GM23338 (cell line): ENCODE measurements around the gene ABL2. TPM values are rescaled to one million over a fixed set of nuclear protein-coding genes. Genes with fewer than 3 reads are reported as not detected.

ENCODE experiments used
- ATAC-seq: fragments of 200-7000 bp; cut with Tn5 transposase; 3 replicates; pipeline ENCODE4 v1.9.1; 2020
- DNase-seq: peaks from one replicate; pipeline ENCODE4 v3.0.0-alpha.2; 2015; ENCODE audit warnings: low spot score
- H2AFZ ChIP-seq: fragments of 200-600 bp; sonication (generic); 2 replicates; pipeline ENCODE4 v1.8.0; 2016; ENCODE audit warnings: antibody characterized with exemption, mild to moderate bottlenecking, moderate library complexity
- H3F3A ChIP-seq: fragments of 200-600 bp; sonication (generic); replicated peaks from 2 replicates; pipeline ENCODE4 v1.8.0; 2017; ENCODE audit warnings: antibody characterized with exemption, mixed run types, low read depth
- H3K27ac ChIP-seq: fragments of 200-600 bp; sonication (generic); 2 replicates; pipeline ENCODE4 v1.6.1; 2016; ENCODE audit warnings: low read depth
- H3K27me3 ChIP-seq: fragments of 200-600 bp; sonication (generic); 2 replicates; pipeline ENCODE4 v1.8.0; 2016; ENCODE audit warnings: mild to moderate bottlenecking, mixed run types, moderate library complexity; ENCODE audit not compliant: insufficient read depth
- H3K36me3 ChIP-seq: fragments of 200-600 bp; sonication (generic); 2 replicates; pipeline ENCODE4 v1.8.0; 2016; ENCODE audit warnings: mild to moderate bottlenecking; ENCODE audit not compliant: insufficient read depth
- H3K4me1 ChIP-seq: fragments of 200-600 bp; sonication (generic); 2 replicates; pipeline ENCODE4 v1.8.0; 2016; ENCODE audit warnings: mild to moderate bottlenecking, moderate library complexity; ENCODE audit not compliant: insufficient read depth
- H3K4me2 ChIP-seq: fragments of 200-600 bp; sonication (generic); 2 replicates; pipeline ENCODE4 v1.7.1; 2017; ENCODE audit warnings: mixed run types
- H3K4me3 ChIP-seq: fragments of 200-600 bp; sonication (generic); 2 replicates; pipeline ENCODE4 v1.6.1; 2016; ENCODE audit warnings: mixed run types
- H3K79me2 ChIP-seq: fragments of 200-600 bp; sonication (generic); replicated peaks from 2 replicates; pipeline ENCODE4 v1.8.0; 2017; ENCODE audit warnings: mild to moderate bottlenecking; ENCODE audit not compliant: insufficient read depth
- H3K9me2 ChIP-seq: fragments of 200-600 bp; sonication (generic); 2 replicates; pipeline ENCODE4 v1.8.0; 2017; ENCODE audit not compliant: insufficient read depth
- H4K20me1 ChIP-seq: fragments of 200-600 bp; sonication (generic); replicated peaks from 2 replicates; pipeline ENCODE4 v1.8.0; 2017; ENCODE audit warnings: mild to moderate bottlenecking; ENCODE audit not compliant: insufficient read depth
- H3K27ac Mint-ChIP-seq: 2 replicates; pipeline ENCODE4 v1.8.0; 2020; ENCODE audit warnings: inconsistent platforms, mild to moderate bottlenecking, moderate library complexity, mixed read lengths
- H3K27me3 Mint-ChIP-seq: 3 replicates; pipeline ENCODE4 v1.8.0; 2022; ENCODE audit warnings: low read depth, mild to moderate bottlenecking, moderate library complexity, mixed read lengths, inconsistent platforms; ENCODE audit not compliant: insufficient read depth, poor library complexity
- H3K36me3 Mint-ChIP-seq: 3 replicates; pipeline ENCODE4 v1.8.0; 2021; ENCODE audit warnings: low read depth, mild to moderate bottlenecking, inconsistent platforms, moderate library complexity, mixed read lengths
- H3K4me1 Mint-ChIP-seq: 3 replicates; pipeline ENCODE4 v1.8.0; 2020; ENCODE audit warnings: mild to moderate bottlenecking, inconsistent platforms, mixed read lengths
- H3K4me3 Mint-ChIP-seq: 3 replicates; pipeline ENCODE4 v1.8.0; 2021; ENCODE audit warnings: moderate library complexity, mild to moderate bottlenecking, inconsistent platforms, mixed read lengths
- H3K9me3 Mint-ChIP-seq: 3 replicates; pipeline ENCODE4 v1.8.0; 2020; ENCODE audit warnings: moderate library complexity, mild to moderate bottlenecking, inconsistent platforms, mixed read lengths
- CREB1 ChIP-seq: fragments of 250-450 bp; sonication (Bioruptor Pico); IDR thresholded peaks from 2 replicates; pipeline ENCODE4 v1.5.0; 2020; ENCODE audit warnings: low read depth, mild to moderate bottlenecking, moderate library complexity
- EZH2phosphoT487 ChIP-seq: fragments of 200-600 bp; sonication (generic); IDR thresholded peaks from one replicate; pipeline ENCODE4 v1.8.1; 2018; ENCODE audit warnings: antibody characterized with exemption; ENCODE audit not compliant: unreplicated experiment
- JUNB ChIP-seq: IDR thresholded peaks from one replicate; pipeline ENCODE4 v1.6.1; 2016; ENCODE audit warnings: antibody characterized with exemption; ENCODE audit not compliant: unreplicated experiment
- NANOG ChIP-seq: IDR thresholded peaks from 2 replicates; pipeline ENCODE4 v1.6.1; 2016; ENCODE audit warnings: antibody characterized with exemption, borderline replicate concordance
- POLR2AphosphoS5 ChIP-seq: IDR thresholded peaks from 2 replicates; pipeline ENCODE4 v1.6.1; 2016; ENCODE audit warnings: antibody characterized with exemption, low read depth
- STAT1 ChIP-seq: IDR thresholded peaks from one replicate; pipeline ENCODE4 v1.6.1; 2016; ENCODE audit warnings: antibody characterized with exemption; ENCODE audit not compliant: unreplicated experiment
- ZNF331 ChIP-seq: fragments of 250-450 bp; sonication (Bioruptor Pico); IDR thresholded peaks from 2 replicates; pipeline ENCODE4 v1.5.0; 2020; ENCODE audit warnings: low read depth, mild to moderate bottlenecking, moderate library complexity
- polyA plus RNA-seq: library from polyadenylated mRNA; unstranded; fragments of >200 nt; fragmentation: Nextera tagmentation; extraction: Ambion mirVana; gene quantifications from 2 replicates; pipeline ENCODE4 v1.2.1, GENCODE V29; 2016
- total RNA-seq: library from RNA; depleted of rRNA; stranded (reverse); fragments of >200 nt; shearing (Covaris generic); gene quantifications from 2 replicates; pipeline ENCODE4 v1.2.3, GENCODE V29; 2014
- TF ChIP-seq, protein P1 (sequence below), 2 experiments: fragments of 200-600 bp in 1 of 2; sonication (generic) in 1 of 2; conservative IDR thresholded peaks; 2 replicates each; pipeline versions ENCODE4 v1.5.1 to v1.6.1; 2016 to 2017; ENCODE audit warnings: antibody characterized with exemption in 2 of 2, low read depth in 2 of 2, mild to moderate bottlenecking in 2 of 2, moderate library complexity in 1 of 2
- TF ChIP-seq, protein P2 (sequence below): IDR thresholded peaks from 2 replicates; pipeline ENCODE4 v1.6.1; 2016; ENCODE audit warnings: antibody characterized with exemption
- TF ChIP-seq, protein P3 (sequence below): IDR thresholded peaks from one replicate; pipeline ENCODE4 v1.6.1; 2018; ENCODE audit warnings: antibody characterized with exemption; ENCODE audit not compliant: unreplicated experiment
- TF ChIP-seq, protein P4 (sequence below): fragments of 250-450 bp; sonication (Bioruptor Pico); IDR thresholded peaks from 2 replicates; pipeline ENCODE4 v1.5.0; 2020; ENCODE audit warnings: mild to moderate bottlenecking, moderate library complexity

ABL2 gene
- total and polyA plus RNA-seq, 2 experiments from 2014 or later, result 5.8 to 22.7 TPM

DNA sequence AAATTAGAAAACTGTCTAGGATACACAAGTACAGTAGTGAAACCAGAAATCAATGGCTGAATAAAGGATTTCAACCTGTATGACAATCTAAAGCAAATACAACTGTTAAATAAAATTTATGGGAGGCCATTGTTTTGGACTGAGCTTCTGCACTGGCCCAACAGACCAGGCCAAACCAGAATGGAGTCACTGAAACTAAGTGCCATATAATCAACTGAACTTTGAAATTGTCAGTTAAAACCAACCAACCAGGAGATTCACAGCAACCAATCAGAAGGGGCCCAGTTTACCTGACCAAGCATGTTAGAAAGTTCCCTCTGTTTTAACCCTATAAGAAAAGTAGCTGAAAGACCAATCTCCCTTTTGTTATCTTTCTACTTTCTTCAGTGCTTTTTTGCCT, 33.6 kb upstream of the ABL2 start:
- Histone ChIP-seq H3K27ac (no peak overlapping the region), H3K9me2 (no peaks in the 10 kb centered on the region), H3K4me1 (no peaks in the 10 kb centered on the region), H3K4me2 (no peak overlapping the region), H3K36me3 (no peaks in the 10 kb centered on the region), H3K27me3 (no peaks in the 10 kb centered on the region), H2AFZ (peak overlapping the region; percentile 64; the same call in 1 of the 2 replicates), H4K20me1 (no peaks in the 10 kb centered on the region), H3F3A (no peaks in the 10 kb centered on the region), H3K79me2 (no peaks in the 10 kb centered on the region), H3K4me3 (no peak overlapping the region)
- Mint-ChIP-seq H3K27me3 (no peaks in the 10 kb centered on the region), H3K4me1 (peaks cover 5% of the 10 kb centered on the region; the same call in 2 of the 3 replicates), H3K36me3 (no peaks in the 10 kb centered on the region), H3K9me3 (no peaks in the 10 kb centered on the region), H3K4me3 (no peak overlapping the region), H3K27ac (no peak overlapping the region)
- ATAC-seq (no peak), DNase-seq (no peak)
- TF ChIP-seq POLR2AphosphoS5 (no peak), JUNB (no peak), EZH2phosphoT487 (no peak), CREB1 (CRISPR knock-in tag) (no peak), NANOG (no peak), ZNF331 (no peak), STAT1 (no peak)
- TF ChIP-seq, protein P1, sequence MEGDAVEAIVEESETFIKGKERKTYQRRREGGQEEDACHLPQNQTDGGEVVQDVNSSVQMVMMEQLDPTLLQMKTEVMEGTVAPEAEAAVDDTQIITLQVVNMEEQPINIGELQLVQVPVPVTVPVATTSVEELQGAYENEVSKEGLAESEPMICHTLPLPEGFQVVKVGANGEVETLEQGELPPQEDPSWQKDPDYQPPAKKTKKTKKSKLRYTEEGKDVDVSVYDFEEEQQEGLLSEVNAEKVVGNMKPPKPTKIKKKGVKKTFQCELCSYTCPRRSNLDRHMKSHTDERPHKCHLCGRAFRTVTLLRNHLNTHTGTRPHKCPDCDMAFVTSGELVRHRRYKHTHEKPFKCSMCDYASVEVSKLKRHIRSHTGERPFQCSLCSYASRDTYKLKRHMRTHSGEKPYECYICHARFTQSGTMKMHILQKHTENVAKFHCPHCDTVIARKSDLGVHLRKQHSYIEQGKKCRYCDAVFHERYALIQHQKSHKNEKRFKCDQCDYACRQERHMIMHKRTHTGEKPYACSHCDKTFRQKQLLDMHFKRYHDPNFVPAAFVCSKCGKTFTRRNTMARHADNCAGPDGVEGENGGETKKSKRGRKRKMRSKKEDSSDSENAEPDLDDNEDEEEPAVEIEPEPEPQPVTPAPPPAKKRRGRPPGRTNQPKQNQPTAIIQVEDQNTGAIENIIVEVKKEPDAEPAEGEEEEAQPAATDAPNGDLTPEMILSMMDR (conservative IDR thresholded peaks at IDR 0.05; ENCODE audit: low read depth in 2 of 2), result no peak
- TF ChIP-seq, protein P2, sequence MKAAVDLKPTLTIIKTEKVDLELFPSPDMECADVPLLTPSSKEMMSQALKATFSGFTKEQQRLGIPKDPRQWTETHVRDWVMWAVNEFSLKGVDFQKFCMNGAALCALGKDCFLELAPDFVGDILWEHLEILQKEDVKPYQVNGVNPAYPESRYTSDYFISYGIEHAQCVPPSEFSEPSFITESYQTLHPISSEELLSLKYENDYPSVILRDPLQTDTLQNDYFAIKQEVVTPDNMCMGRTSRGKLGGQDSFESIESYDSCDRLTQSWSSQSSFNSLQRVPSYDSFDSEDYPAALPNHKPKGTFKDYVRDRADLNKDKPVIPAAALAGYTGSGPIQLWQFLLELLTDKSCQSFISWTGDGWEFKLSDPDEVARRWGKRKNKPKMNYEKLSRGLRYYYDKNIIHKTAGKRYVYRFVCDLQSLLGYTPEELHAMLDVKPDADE, result no peak
- TF ChIP-seq, protein P3, sequence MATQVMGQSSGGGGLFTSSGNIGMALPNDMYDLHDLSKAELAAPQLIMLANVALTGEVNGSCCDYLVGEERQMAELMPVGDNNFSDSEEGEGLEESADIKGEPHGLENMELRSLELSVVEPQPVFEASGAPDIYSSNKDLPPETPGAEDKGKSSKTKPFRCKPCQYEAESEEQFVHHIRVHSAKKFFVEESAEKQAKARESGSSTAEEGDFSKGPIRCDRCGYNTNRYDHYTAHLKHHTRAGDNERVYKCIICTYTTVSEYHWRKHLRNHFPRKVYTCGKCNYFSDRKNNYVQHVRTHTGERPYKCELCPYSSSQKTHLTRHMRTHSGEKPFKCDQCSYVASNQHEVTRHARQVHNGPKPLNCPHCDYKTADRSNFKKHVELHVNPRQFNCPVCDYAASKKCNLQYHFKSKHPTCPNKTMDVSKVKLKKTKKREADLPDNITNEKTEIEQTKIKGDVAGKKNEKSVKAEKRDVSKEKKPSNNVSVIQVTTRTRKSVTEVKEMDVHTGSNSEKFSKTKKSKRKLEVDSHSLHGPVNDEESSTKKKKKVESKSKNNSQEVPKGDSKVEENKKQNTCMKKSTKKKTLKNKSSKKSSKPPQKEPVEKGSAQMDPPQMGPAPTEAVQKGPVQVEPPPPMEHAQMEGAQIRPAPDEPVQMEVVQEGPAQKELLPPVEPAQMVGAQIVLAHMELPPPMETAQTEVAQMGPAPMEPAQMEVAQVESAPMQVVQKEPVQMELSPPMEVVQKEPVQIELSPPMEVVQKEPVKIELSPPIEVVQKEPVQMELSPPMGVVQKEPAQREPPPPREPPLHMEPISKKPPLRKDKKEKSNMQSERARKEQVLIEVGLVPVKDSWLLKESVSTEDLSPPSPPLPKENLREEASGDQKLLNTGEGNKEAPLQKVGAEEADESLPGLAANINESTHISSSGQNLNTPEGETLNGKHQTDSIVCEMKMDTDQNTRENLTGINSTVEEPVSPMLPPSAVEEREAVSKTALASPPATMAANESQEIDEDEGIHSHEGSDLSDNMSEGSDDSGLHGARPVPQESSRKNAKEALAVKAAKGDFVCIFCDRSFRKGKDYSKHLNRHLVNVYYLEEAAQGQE, result no peak
- TF ChIP-seq, protein P4, sequence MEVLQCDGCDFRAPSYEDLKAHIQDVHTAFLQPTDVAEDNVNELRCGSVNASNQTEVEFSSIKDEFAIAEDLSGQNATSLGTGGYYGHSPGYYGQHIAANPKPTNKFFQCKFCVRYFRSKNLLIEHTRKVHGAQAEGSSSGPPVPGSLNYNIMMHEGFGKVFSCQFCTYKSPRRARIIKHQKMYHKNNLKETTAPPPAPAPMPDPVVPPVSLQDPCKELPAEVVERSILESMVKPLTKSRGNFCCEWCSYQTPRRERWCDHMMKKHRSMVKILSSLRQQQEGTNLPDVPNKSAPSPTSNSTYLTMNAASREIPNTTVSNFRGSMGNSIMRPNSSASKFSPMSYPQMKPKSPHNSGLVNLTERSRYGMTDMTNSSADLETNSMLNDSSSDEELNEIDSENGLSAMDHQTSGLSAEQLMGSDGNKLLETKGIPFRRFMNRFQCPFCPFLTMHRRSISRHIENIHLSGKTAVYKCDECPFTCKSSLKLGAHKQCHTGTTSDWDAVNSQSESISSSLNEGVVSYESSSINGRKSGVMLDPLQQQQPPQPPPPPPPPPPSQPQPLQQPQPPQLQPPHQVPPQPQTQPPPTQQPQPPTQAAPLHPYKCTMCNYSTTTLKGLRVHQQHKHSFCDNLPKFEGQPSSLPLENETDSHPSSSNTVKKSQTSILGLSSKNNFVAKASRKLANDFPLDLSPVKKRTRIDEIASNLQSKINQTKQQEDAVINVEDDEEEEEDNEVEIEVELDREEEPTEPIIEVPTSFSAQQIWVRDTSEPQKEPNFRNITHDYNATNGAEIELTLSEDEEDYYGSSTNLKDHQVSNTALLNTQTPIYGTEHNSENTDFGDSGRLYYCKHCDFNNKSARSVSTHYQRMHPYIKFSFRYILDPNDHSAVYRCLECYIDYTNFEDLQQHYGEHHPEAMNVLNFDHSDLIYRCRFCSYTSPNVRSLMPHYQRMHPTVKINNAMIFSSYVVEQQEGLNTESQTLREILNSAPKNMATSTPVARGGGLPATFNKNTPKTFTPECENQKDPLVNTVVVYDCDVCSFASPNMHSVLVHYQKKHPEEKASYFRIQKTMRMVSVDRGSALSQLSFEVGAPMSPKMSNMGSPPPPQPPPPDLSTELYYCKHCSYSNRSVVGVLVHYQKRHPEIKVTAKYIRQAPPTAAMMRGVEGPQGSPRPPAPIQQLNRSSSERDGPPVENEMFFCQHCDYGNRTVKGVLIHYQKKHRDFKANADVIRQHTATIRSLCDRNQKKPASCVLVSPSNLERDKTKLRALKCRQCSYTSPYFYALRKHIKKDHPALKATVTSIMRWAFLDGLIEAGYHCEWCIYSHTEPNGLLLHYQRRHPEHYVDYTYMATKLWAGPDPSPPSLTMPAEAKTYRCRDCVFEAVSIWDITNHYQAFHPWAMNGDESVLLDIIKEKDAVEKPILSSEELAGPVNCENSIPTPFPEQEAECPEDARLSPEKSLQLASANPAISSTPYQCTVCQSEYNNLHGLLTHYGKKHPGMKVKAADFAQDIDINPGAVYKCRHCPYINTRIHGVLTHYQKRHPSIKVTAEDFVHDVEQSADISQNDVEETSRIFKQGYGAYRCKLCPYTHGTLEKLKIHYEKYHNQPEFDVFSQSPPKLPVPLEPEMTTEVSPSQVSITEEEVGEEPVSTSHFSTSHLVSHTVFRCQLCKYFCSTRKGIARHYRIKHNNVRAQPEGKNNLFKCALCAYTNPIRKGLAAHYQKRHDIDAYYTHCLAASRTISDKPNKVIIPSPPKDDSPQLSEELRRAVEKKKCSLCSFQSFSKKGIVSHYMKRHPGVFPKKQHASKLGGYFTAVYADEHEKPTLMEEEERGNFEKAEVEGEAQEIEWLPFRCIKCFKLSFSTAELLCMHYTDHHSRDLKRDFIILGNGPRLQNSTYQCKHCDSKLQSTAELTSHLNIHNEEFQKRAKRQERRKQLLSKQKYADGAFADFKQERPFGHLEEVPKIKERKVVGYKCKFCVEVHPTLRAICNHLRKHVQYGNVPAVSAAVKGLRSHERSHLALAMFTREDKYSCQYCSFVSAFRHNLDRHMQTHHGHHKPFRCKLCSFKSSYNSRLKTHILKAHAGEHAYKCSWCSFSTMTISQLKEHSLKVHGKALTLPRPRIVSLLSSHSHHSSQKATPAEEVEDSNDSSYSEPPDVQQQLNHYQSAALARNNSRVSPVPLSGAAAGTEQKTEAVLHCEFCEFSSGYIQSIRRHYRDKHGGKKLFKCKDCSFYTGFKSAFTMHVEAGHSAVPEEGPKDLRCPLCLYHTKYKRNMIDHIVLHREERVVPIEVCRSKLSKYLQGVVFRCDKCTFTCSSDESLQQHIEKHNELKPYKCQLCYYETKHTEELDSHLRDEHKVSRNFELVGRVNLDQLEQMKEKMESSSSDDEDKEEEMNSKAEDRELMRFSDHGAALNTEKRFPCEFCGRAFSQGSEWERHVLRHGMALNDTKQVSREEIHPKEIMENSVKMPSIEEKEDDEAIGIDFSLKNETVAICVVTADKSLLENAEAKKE, result no peak
